Measurements from ENCODE around the gene GMPS.

- TF ChIP-seq ZNF274 (IDR thresholded peaks at IDR 0.05; ENCODE audit: low read depth, low read length) (no peak), SUZ12 (IDR thresholded peaks at IDR 0.05; ENCODE audit: extremely low read depth, insufficient read depth, insufficient read length) (no peak), YY1 (IDR thresholded peaks at IDR 0.05; ENCODE audit: insufficient read depth, insufficient read length) (no peak)
These were observed 10.6 kb upstream of the GMPS start for GRCh38 chr3:155859859-155860258.

Measured in NT2/D1 (cell line).